Erythroblast (primary cell): ENCODE measurements around the gene CDC42BPG.
"Not testable (repeated sequence)": the region's sequence is repeated elsewhere in the genome, so short reads cannot be mapped to it uniquely, and the experiment has no call there.

ENCODE experiments used
- GATA1 ChIP-seq: IDR thresholded peaks from 2 replicates; pipeline ENCODE4 v1.6.1; 2011; ENCODE audit warnings: low read depth, mild to moderate bottlenecking, control low read depth, low read length, moderate library complexity
- POLR2A ChIP-seq: IDR thresholded peaks from 2 replicates; pipeline ENCODE4 v1.6.1; 2011; ENCODE audit warnings: mild to moderate bottlenecking, low read length

DNA sequence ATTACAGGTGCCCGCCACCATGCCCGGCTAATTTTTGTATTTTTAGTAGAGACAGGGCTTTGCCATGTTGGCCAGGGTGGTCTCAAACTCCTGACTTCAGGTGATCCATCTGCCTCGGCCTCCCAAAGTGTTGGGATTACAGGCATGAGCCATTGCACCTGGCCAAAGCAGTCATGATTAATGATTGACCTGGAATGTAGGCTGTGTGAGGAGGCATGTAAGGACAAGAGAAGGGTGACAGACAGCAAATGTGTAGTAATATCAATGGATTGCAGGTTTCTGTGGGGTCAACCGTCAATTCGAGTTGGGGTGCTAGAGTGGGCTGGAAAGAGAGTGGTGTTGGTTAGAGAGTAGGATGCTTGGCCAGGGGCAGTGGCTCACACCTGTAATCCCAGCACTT, 29.0 kb downstream of the CDC42BPG start:
- not testable (repeated sequence) for TF ChIP-seq POLR2A, GATA1
